Inferior parietal cortex (tissue), 1 donor: ENCODE results near the gene CYB561D1.
A peak's percentile ranks its signal among the peaks of the same experiment; 100 is the strongest.

Source experiments
- DNase-seq: peaks from one replicate; pipeline ENCODE4 v3.0.0-alpha.2; 2016; ENCODE audit errors: extremely low spot score

CYB561D1 gene

DNA sequence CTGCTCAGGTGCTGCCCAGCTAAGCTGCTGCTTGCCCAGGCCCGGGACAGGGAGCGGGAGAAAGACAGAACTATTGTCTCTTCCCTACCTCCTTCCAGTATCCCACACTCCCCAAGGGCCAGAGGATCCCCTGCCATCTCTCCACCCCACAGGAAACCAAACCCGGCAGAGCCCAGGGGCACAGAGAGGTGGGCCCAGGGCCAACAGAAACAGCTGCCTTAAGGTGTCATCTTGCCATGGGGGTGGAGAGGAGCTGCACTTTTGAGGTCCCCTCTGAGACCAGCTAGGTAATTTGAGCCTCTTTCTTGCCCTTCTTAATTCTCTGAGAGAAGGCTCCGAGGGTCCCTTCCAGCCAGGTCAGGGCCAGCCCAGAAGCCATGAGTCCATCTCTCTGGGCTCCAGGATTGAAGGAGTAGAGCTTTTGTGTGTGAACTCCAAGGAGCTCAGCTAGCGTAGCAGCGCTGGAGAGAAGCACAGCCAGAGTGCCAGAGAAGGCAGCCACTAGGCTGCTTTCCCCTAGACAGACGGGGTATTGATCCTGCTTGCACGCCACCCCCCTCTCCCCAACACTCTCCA, 36.1 kb downstream of the CYB561D1 start:
- DNase-seq = no peak

GRCh38 chr1:109530457-109531087, 36.7 kb downstream of the CYB561D1 start:
- DNase-seq = no peak

DNA sequence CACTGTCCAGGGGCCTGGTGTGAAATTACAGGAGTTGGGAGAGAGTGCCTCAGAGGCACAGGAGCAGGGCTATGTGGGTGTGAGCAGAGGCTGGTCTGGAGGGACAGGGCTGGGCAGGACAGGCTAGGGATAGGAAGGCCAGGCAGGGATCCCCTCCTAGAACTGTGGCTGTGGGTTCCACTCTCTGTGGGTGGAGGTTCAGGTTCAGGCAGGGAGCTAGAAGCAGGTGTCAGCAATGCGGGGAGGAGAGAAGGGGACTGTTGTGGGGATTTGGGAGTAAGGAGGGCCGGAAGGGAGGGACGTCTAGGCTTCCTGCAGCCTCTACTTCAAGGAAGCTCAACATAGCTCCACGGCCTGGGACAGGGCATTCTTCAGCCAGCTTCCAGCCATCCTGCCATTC, 37.5 kb downstream of the CYB561D1 start:
- DNase-seq = no peak

- DNase-seq = no peak
Observed at GRCh38 chr1:109531826-109532364, 38.0 kb downstream of the CYB561D1 start.

GRCh38 chr1:109532365-109533136, 38.7 kb downstream of the CYB561D1 start:
- peak; percentile 92 for DNase-seq

GRCh38 chr1:109534307-109534858, 40.5 kb downstream of the CYB561D1 start:
- no peak for DNase-seq

GRCh38 chr1:109535481-109535880, 41.6 kb downstream of the CYB561D1 start:
- no peak for DNase-seq

GRCh38 chr1:109535971-109536491, 42.1 kb downstream of the CYB561D1 start:
- peak; percentile 74 for DNase-seq

- DNase-seq = no peak
Observed at GRCh38 chr1:109537450-109538178, 43.7 kb downstream of the CYB561D1 start.

GRCh38 chr1:109538827-109539555, 45.1 kb downstream of the CYB561D1 start:
- DNase-seq = no peak

GRCh38 chr1:109539676-109540075, 45.8 kb downstream of the CYB561D1 start, which contains the start of gene GPR61:
Gene GPR61, plus strand, starts transcription at chr1:109539872. Its CDS starts 3,151 bp downstream, at chr1:109543023.
- peak; percentile 41 for DNase-seq

- no peak for DNase-seq
Observed at GRCh38 chr1:109541102-109541501, 47.2 kb downstream of the CYB561D1 start.

DNA sequence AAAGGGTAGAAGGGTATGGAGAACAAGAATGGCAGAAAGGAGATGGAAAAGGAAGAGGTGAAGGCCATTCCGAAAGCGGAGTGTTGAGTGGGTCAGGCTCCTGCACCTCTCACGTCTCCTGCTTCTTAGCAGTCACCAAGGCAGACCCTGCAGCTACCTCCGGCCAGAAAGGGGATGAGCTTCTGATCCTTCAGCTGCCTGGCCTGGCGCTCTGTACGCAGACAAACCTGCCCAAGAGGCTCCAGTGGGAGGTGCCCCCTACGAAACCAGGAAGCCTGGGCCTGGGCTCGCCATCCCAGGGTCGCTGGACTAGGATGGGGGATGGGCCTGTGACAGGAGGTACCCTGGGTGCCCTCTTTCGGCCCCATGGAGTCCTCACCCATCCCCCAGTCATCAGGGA, 48.8 kb downstream of the CYB561D1 start:
- no peak for DNase-seq

DNA sequence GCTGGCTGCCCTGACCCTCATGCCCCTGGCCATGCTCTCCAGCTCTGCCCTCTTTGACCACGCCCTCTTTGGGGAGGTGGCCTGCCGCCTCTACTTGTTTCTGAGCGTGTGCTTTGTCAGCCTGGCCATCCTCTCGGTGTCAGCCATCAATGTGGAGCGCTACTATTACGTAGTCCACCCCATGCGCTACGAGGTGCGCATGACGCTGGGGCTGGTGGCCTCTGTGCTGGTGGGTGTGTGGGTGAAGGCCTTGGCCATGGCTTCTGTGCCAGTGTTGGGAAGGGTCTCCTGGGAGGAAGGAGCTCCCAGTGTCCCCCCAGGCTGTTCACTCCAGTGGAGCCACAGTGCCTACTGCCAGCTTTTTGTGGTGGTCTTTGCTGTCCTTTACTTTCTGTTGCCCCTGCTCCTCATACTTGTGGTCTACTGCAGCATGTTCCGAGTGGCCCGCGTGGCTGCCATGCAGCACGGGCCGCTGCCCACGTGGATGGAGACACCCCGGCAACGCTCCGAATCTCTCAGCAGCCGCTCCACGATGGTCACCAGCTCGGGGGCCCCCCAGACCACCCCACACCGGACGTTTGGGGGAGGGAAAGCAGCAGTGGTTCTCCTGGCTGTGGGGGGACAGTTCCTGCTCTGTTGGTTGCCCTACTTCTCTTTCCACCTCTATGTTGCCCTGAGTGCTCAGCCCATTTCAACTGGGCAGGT, 49.5 kb downstream of the CYB561D1 start:
- no peak for DNase-seq

DNA sequence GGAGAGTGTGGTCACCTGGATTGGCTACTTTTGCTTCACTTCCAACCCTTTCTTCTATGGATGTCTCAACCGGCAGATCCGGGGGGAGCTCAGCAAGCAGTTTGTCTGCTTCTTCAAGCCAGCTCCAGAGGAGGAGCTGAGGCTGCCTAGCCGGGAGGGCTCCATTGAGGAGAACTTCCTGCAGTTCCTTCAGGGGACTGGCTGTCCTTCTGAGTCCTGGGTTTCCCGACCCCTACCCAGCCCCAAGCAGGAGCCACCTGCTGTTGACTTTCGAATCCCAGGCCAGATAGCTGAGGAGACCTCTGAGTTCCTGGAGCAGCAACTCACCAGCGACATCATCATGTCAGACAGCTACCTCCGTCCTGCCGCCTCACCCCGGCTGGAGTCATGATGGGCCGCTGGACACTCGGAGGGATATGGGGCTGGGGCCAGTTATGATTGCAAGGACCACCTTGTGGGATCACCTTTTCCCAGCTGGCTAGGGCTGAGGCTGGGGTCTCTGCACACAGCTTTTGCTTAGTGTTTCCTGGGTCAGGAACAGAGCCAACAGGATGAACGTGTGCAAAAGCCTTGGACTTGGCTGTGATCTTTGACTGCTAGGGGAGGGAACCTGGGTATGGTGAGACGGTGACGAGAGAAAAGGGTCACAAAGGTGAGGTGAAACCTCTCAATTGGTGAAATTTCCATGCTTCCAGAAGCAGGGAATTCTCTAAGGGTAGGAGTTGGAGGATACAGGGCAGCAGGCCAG, 50.3 kb downstream of the CYB561D1 start:
- DNase-seq = no peak

GRCh38 chr1:109546311-109547109, 52.6 kb downstream of the CYB561D1 start:
- peak; percentile 98 for DNase-seq

GRCh38 chr1:109547463-109548320, 53.8 kb downstream of the CYB561D1 start:
- peak; percentile 33 for DNase-seq
